DOHH2 (cell line): Measurements from ENCODE around the gene C19orf47.

ENCODE experiments used
- EZH2phosphoT487 ChIP-seq: fragments of 200-600 bp; sonication (generic); IDR thresholded peaks from 2 replicates; pipeline ENCODE4 v1.6.1; 2017; ENCODE audit warnings: borderline replicate concordance, mild to moderate bottlenecking, antibody characterized with exemption, low read length, moderate library complexity, mixed read lengths
- TF ChIP-seq, protein P1 (sequence below): fragments of 200-600 bp; sonication (generic); IDR thresholded peaks from one replicate; pipeline ENCODE4 v1.5.1; 2014; ENCODE audit warnings: antibody characterized with exemption, mild to moderate bottlenecking, low read depth, low read length; ENCODE audit not compliant: poor library complexity, severe bottlenecking

DNA sequence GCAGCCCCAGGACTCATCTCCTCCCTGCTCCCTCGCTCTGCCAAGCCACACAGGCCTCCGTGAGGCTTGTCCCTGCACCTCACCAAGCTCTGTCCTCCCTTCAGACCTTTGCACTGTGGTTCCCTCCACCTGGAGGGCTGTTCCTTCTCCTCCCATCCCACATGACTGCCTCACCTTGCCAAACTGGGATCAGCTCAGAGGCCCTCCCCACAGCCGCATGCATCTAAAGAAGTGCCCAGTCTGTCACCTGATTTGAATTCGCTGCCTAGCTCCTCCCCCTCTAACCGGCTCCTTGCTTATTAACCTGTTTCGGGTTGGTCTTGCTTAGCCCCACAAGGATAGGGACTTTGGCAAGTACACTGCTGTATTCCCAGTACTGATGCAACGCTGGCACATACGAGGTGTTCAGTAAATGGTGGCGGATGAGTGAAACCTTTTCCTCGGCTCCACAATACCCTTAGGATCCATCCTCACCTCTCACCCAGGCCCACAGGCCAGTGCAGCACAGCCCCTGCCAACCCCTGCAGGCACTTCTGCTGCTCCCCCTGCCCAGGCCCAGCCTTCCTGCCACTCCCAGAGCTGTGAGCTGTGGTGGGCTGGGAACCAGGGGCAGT lies 67.5 kb downstream of the C19orf47 start:
- TF ChIP-seq, protein P1, sequence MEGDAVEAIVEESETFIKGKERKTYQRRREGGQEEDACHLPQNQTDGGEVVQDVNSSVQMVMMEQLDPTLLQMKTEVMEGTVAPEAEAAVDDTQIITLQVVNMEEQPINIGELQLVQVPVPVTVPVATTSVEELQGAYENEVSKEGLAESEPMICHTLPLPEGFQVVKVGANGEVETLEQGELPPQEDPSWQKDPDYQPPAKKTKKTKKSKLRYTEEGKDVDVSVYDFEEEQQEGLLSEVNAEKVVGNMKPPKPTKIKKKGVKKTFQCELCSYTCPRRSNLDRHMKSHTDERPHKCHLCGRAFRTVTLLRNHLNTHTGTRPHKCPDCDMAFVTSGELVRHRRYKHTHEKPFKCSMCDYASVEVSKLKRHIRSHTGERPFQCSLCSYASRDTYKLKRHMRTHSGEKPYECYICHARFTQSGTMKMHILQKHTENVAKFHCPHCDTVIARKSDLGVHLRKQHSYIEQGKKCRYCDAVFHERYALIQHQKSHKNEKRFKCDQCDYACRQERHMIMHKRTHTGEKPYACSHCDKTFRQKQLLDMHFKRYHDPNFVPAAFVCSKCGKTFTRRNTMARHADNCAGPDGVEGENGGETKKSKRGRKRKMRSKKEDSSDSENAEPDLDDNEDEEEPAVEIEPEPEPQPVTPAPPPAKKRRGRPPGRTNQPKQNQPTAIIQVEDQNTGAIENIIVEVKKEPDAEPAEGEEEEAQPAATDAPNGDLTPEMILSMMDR, result no peak
- no peak for TF ChIP-seq EZH2phosphoT487
